Body of pancreas (tissue), 4 donors: ENCODE data around the gene ZNF273. TPM values are rescaled to one million over a fixed set of nuclear protein-coding genes. Genes with fewer than 3 reads are reported as not detected.
"Not testable (repeated sequence)": the region's sequence is repeated elsewhere in the genome, so short reads cannot be mapped to it uniquely, and the experiment has no call there.

Source experiments
- ATAC-seq: fragments of 150-250 bp; one replicate; pipeline ENCODE4 v1.9.1; 2016
- DNase-seq, 4 donors: peaks; one replicate each; pipeline ENCODE4 v3.0.0-alpha.2; 2019
- H3K27ac ChIP-seq, 4 donors: fragments of 200-600 bp; sonication (generic); 1 replicate in 3 of 4; 2 replicates in 1 of 4; pipeline versions ENCODE4 v1.5.1 to v1.6.1; 2016 to 2019; ENCODE audit warnings: mild to moderate bottlenecking in 1 of 4, mixed read lengths in 1 of 4, moderate library complexity in 1 of 4
- H3K27me3 ChIP-seq, 2 donors: fragments of 200-600 bp; sonication (generic); one replicate each; pipeline ENCODE4 v1.6.0; 2016; ENCODE audit warnings: mild to moderate bottlenecking in 1 of 2
- H3K36me3 ChIP-seq, 2 donors: fragments of 200-600 bp; sonication (generic); replicated peaks in 1 of 2; 2 replicates each; pipeline ENCODE4 v1.5.1; 2016; ENCODE audit warnings: low read depth in 2 of 2; ENCODE audit not compliant: insufficient read depth in 1 of 2
- H3K4me1 ChIP-seq: fragments of 200-600 bp; sonication (generic); one replicate; pipeline ENCODE4 v1.6.0; 2016
- H3K4me3 ChIP-seq, 2 donors: fragments of 200-600 bp; sonication (generic); 1 replicate in 1 of 2; 2 replicates in 1 of 2; pipeline ENCODE4 v1.5.1; 2016 to 2019
- H3K9me3 ChIP-seq, 3 donors: fragments of 200-600 bp; sonication (generic); 1 replicate in 2 of 3; 2 replicates in 1 of 3; pipeline ENCODE4 v1.5.1; 2016
- POLR2A ChIP-seq, 3 donors: fragments of 450-650 bp; IDR thresholded peaks; one replicate each; pipeline ENCODE4 v1.6.1; 2016; ENCODE audit warnings: antibody characterized with exemption in 3 of 3, mild to moderate bottlenecking in 2 of 3
- WGBS, 2 donors: methylation state at CpG; one replicate each; pipeline ENCODE4 v1.1.5; 2017; 5-methylcytosine and 5-hydroxymethylcytosine counted together
- intact Hi-C: fragments of 100-400 bp; cut with DNase I; formaldehyde crosslinking; loops from one replicate; pipeline ENCODE4 v1.15.1; 2023
- total RNA-seq, 2 donors: library from RNA; depleted of rRNA; stranded (reverse); fragments of >200 nt; gene quantifications; one replicate each; pipeline ENCODE4 v1.1.0, GENCODE V29; 2016
- TF ChIP-seq, protein P1 (sequence below), 7 experiments: fragments of 450-650 bp in 4 of 7; fragments of 200-600 bp in 3 of 7; sonication (generic) in 3 of 7; IDR thresholded peaks; one replicate each; pipeline ENCODE4 v1.5.1; 2016 to 2019; ENCODE audit warnings: antibody characterized with exemption in 7 of 7

The ZNF273 gene
- total RNA-seq, 2 donors from 2014 or later = 4.2 to 19.4 TPM

DNA sequence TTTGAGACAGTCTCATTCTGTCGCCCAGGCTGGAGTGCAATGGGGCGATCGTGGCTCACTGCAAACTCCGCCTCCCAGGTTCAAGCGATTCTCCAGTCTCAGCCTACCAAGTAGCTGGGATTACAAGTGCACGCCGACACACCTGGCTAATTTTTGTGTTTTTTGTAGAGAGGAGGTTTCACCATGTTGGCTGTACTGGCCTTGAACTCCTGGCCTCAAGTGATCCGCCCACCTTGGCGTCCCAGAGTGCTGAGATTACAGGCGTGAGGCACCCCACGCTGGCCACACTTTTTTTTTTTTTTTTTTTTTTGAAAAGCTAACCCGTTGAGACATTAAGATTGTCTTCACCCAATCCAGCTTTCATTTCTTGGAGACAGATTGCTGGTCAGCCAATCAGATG lies 2.1 kb downstream of the ZNF273 start:
- Histone ChIP-seq H3K27me3 (no peaks in the 10 kb centered on the region), H3K9me3 (no peaks in the 10 kb centered on the region), H3K36me3 (no peaks in the 10 kb centered on the region), H3K4me1 (peaks cover 14% of the 10 kb centered on the region), H3K27ac (no peak overlapping the region), H3K4me3 (no peak overlapping the region)
- intact Hi-C loops = no loop called here
- WGBS, 2 donors = 79 to 88% methylated on average over 12 of the region's 12 CpGs
- TF ChIP-seq, protein P1, sequence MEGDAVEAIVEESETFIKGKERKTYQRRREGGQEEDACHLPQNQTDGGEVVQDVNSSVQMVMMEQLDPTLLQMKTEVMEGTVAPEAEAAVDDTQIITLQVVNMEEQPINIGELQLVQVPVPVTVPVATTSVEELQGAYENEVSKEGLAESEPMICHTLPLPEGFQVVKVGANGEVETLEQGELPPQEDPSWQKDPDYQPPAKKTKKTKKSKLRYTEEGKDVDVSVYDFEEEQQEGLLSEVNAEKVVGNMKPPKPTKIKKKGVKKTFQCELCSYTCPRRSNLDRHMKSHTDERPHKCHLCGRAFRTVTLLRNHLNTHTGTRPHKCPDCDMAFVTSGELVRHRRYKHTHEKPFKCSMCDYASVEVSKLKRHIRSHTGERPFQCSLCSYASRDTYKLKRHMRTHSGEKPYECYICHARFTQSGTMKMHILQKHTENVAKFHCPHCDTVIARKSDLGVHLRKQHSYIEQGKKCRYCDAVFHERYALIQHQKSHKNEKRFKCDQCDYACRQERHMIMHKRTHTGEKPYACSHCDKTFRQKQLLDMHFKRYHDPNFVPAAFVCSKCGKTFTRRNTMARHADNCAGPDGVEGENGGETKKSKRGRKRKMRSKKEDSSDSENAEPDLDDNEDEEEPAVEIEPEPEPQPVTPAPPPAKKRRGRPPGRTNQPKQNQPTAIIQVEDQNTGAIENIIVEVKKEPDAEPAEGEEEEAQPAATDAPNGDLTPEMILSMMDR (IDR thresholded peaks at IDR 0.05) = no peak
- TF ChIP-seq POLR2A (IDR thresholded peaks at IDR 0.05) = no peak
- DNase-seq (no peak), ATAC-seq (no peak)

DNA sequence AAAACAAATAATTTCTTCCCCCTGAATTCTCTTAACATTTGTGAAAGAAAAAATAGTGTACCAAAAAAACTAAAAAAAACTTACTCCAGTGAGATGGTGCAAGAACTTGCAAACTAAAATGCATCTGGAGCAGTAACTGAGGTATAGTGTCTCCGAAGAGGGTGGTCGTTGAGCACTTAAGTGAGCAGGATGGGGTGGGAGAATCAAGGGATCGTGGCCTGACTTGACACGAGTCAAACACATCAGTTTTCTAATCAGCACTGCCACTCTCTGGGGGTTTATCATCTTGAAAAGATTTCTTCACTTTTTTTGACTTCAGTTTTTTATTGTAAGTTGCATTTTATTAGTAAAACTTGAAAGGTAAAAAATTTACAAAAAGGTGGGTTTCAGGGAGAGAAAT lies 2.5 kb downstream of the ZNF273 start:
- 70 to 74% methylated on average over 4 of the region's 4 CpGs for WGBS, 2 donors
- no peak overlapping the region for H3K4me3 ChIP-seq
- TF ChIP-seq, protein P1 (IDR thresholded peaks at IDR 0.05) = no peak
- no peak for TF ChIP-seq POLR2A (IDR thresholded peaks at IDR 0.05)
- H3K9me3 ChIP-seq = no peaks in the 10 kb centered on the region
- no peaks in the 10 kb centered on the region for H3K36me3 ChIP-seq
- no peak for ATAC-seq
- intact Hi-C loops = no loop called here
- H3K27ac ChIP-seq = no peak overlapping the region
- no peaks in the 10 kb centered on the region for H3K27me3 ChIP-seq
- DNase-seq = no peak
- peaks cover 14% of the 10 kb centered on the region for H3K4me1 ChIP-seq

DNA sequence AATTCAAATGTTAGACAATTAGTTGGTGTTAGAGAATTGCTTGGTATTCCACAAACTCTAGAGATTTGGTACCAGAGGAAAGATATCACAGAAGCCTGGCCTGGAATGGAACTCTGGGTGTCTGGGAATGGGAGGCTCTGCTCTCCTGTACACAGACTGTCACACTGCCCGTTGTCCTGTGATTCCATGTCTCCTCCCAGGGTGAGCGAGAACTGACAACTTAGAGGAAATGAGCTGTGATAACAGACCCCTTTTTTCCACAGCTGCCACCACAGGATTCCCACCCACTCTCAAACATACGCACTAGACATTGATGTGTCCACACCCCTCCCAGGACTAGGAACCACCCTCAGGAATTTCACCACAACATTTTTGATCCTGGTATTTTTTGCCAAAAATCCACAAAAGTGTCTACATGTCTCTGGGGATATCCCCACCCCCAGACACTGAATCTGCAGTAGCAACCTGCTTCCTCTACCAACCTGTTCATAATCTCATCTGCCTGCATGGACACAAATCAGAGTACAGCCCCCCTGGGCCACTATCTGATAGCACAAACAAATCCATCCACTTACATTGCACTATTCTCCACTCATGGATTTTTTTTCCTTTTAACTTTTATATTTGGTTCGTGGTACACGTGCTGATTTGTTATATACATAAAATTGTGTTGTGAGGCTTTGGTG lies 4.7 kb downstream of the ZNF273 start:
- Histone ChIP-seq H3K27ac (no peak overlapping the region), H3K36me3 (no peaks in the 10 kb centered on the region), H3K4me3 (no peak overlapping the region), H3K9me3 (no peaks in the 10 kb centered on the region), H3K4me1 (peaks cover 14% of the 10 kb centered on the region), H3K27me3 (no peaks in the 10 kb centered on the region)
- intact Hi-C loops = no loop called here
- ATAC-seq (no peak), DNase-seq (no peak)
- TF ChIP-seq, protein P1 (IDR thresholded peaks at IDR 0.05) = no peak
- no peak for TF ChIP-seq POLR2A (IDR thresholded peaks at IDR 0.05)
- WGBS, 2 donors = 32 to 52% methylated on average over 5 of the region's 5 CpGs

DNA sequence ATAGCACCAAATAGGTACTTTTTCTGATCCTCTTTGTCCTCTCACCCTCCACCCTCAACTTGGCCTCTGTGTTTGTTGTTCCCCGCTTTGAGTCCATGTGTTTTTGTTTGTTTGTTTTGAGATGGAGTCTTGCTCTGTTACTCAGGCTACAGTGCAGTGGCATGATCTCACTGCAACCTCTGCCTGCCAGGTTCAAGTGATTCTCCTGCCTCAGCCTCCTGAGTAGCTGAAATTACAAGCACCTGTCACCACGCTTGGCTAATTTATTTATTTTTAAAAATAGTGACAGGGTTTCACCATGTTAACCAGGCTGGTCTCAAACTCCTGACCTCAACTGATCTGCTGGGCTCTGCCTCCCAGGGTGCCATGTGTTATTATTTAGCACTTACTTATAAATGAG lies 5.3 kb downstream of the ZNF273 start:
- ATAC-seq (no peak), DNase-seq (no peak)
- H3K36me3 ChIP-seq = no peaks in the 10 kb centered on the region
- intact Hi-C loops = no loop called here
- TF ChIP-seq, protein P1 (IDR thresholded peaks at IDR 0.05) = no peak
- no peak for TF ChIP-seq POLR2A (IDR thresholded peaks at IDR 0.05)
- no peak overlapping the region for H3K4me3 ChIP-seq
- H3K9me3 ChIP-seq = no peaks in the 10 kb centered on the region
- peaks cover 14% of the 10 kb centered on the region for H3K4me1 ChIP-seq
- WGBS, 2 donors = 81 to 94% methylated on average over 2 of the region's 2 CpGs
- H3K27ac ChIP-seq = no peak overlapping the region
- no peaks in the 10 kb centered on the region for H3K27me3 ChIP-seq

DNA sequence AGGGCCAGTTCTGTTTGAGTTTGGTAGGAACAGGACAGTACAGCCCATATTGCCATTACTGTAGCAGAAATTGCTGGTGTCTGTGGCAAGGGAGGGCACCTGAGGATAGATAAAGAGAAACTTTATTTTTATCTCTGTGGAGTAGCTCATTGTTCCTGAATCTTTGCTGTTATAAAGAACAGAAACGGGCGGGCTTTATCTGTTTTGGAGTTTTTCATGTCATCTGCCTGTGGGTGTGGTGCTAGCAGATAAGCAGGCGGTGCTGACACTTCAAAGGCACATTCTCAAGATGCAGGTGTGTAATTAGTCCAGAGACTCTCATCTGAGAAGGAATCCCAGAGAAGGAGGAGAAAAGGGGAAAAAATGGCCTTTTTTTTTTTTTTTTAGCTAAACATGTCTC lies 11.5 kb downstream of the ZNF273 start:
- Histone ChIP-seq H3K4me1 (no peaks in the 10 kb centered on the region), H3K4me3 (no peak overlapping the region), H3K27ac (no peak overlapping the region), H3K9me3 (no peaks in the 10 kb centered on the region), H3K27me3 (no peaks in the 10 kb centered on the region), H3K36me3 (no peaks in the 10 kb centered on the region)
- WGBS, 2 donors = 95 to 97% methylated on average over 3 of the region's 3 CpGs
- TF ChIP-seq, protein P1 (IDR thresholded peaks at IDR 0.05) = no peak
- TF ChIP-seq POLR2A (IDR thresholded peaks at IDR 0.05) = no peak
- intact Hi-C loops = no loop called here
- no peak for ATAC-seq
- no peak for DNase-seq

DNA sequence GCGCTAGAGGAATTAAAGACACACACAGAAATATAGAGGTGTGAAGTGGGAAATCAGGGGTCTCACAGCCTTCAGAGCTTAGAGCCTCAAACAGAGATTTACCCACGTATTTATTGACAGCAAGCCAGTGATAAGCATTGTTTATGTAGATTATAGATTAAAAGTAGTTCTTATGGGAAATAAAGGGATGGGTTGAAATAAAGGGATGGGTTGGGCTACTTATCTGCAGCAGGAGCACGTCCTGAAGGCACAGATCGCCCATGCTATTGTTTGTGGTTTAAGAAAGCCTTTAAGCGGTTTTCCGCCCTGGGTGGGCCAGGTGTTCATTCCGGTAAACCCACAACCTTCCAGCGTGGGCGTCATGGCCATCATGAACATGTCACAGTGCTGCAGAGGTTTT lies 12.2 kb downstream of the ZNF273 start:
- H3K4me1 ChIP-seq, H3K27me3 ChIP-seq, H3K4me3 ChIP-seq, H3K9me3 ChIP-seq, DNase-seq, intact Hi-C loops, H3K27ac ChIP-seq, H3K36me3 ChIP-seq, ATAC-seq: not testable (repeated sequence)
- 75 to 86% methylated on average over 9 of the region's 9 CpGs for WGBS, 2 donors
